Epithelial cell of prostate (primary cell): ENCODE data around the gene SAMD13.
A peak's percentile ranks its signal among the peaks of the same experiment; 100 is the strongest.

ENCODE experiments used
- DNase-seq: peaks from one replicate; pipeline ENCODE4 v3.0.0-alpha.2; 2011; ENCODE audit warnings: low read depth, low spot score
- H3K27ac ChIP-seq: fragments of 450-650 bp; 2 replicates; pipeline ENCODE4 v1.5.1; 2017; ENCODE audit warnings: mild to moderate bottlenecking

Gene SAMD13

GRCh38 chr1:84301004-84301784 is at the start of gene SAMD13:
Gene SAMD13, plus strand, starts transcription at chr1:84301708. Its CDS starts 1,527 bp downstream, at chr1:84303235.
- H3K27ac ChIP-seq = peak within 1 kb of the TSS; percentile 20
- DNase-seq = no peak

GRCh38 chr1:84253036-84253435 is 48.5 kb upstream of the SAMD13 start:
- H3K27ac ChIP-seq = peak overlapping the region; percentile 67
- DNase-seq = no peak

DNA sequence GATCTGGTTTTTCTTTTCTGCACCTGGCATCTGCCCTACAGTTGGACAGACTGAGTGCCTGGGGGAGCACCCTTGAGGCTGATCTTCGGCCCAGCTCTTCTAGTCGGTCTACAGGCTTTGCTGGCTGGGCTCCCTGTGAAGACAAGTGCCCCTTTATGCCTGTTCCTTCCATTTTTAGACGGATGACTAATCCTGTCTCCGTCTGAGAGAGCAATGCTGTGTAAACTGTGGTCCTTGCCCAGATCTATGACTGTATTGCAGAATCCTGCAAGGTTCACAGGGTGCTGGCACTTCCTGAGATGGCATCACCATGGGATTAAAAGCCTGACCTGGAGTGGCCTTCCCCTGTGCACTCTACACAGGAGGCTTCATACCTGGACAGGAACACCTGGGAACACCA is 47.6 kb upstream of the SAMD13 start:
- peak; percentile 87 for DNase-seq
- peak overlapping the region; percentile 67 for H3K27ac ChIP-seq

- H3K27ac ChIP-seq = peak overlapping the region; percentile 67
- no peak for DNase-seq
Observed at GRCh38 chr1:84254703-84255238, 46.7 kb upstream of the SAMD13 start.

DNA sequence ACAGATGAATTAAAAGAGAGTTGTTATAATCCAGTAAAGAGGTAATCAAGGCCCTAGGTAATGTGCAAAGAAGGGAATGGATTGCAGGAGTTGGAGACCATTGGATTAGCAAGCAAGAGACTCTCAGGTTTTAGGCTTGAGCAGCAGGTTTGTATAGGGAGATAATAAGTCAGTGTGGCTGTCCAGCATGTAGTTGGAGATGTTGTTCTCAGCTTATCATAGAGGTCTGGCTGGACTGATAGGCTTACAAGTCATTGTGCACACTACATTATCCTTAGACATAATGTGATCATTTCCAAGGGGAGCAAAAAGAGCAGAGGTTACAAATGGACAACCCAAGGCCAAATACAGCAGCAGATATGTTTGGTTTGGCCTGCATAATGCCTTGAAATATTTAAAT is 45.9 kb upstream of the SAMD13 start:
- DNase-seq = no peak
- no peak overlapping the region for H3K27ac ChIP-seq

- H3K27ac ChIP-seq = no peak overlapping the region
- no peak for DNase-seq
Observed at GRCh38 chr1:84257617-84258016, 43.9 kb upstream of the SAMD13 start.

DNA sequence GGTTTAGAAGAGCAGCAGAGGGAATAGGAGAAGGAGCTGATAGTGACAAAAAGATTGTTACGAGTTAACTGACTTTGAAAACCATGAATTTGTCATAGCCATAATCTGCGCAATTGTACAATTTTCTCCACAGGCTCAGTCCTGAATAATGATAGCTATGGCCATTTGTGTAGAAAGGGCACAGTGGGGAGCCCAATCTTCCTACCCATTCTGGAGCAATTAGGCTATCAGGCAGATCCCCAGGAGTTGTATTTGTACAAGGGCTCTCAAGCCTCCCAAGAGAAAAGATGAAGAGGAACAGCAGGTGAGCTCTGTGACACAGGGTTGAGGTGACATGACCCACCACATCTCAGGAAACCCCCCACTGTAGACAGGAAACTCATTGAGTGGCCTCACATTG is 42.1 kb upstream of the SAMD13 start:
- no peak overlapping the region for H3K27ac ChIP-seq
- DNase-seq = no peak

DNA sequence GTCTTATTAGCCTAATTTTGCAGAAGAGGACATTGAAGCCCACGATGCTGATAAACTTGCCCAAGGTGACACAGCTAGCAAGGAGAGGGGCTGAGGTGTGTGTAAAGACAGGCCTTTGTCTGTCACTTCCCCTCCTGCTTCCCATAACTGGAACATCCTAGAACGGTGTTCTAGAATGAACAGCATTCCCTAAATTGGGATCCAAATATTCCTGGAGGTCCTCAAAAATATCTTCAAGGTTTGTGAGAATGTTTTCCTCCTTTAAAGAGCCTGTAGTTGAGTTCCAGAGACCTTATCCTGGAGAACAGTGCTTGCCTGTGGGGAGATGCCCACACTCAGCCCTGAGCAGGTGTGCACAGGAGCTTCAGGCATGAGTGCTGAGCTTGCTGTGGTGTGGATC is 41.5 kb upstream of the SAMD13 start:
- DNase-seq = no peak
- no peak overlapping the region for H3K27ac ChIP-seq

DNA sequence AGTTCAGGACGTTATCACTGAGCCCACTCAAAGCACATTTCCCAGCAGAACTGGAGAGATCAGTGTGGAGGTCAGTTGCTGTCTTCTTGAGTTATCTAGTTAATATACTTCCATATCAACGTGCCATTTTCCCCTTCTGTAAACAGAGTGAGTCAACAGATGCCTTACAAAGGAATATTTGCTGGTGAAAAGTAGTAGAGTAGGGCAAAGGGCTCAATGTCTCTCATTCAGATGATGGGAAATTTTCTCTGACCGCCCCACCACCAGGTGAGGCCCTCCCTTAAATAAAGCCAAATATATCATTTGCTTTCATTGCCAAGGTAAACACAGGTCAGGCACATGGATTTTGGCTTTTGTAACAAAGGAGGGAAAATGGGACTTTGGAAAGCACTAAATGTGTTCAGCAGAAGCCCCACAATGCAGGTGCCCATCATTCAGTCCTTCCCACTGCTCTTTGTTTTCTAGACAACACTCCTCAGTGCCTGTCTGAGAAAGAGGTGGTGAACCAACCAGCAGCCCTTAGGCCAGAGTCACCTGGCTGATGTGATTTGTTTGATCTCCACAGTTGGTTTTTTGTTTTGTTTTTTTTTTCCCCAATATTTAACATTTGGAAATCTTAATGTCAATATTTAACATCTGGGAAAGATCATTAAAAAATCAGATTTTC is 40.5 kb upstream of the SAMD13 start:
- no peak for DNase-seq
- no peak overlapping the region for H3K27ac ChIP-seq

- H3K27ac ChIP-seq = no peak overlapping the region
- DNase-seq = no peak
Observed at GRCh38 chr1:84264961-84265360, 36.5 kb upstream of the SAMD13 start.

DNA sequence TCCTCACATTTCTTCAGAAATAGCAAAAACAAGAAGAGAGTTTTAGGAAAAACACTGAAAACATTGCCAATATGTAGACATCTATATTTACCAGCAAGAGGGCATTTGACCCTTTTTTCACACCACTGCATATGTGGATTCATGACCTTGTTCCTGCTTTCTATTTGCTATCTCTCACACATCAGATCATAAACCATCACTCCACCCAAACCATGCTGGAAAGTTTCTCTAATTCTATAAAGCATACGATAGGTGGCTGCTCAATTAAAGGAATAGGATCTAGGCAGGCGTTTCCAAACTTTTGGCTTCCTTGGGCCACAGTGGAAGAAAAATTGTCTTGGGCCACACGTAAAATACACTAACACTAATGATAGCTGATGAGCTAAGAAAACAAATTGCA is 35.6 kb upstream of the SAMD13 start:
- H3K27ac ChIP-seq = no peak overlapping the region
- DNase-seq = no peak

DNA sequence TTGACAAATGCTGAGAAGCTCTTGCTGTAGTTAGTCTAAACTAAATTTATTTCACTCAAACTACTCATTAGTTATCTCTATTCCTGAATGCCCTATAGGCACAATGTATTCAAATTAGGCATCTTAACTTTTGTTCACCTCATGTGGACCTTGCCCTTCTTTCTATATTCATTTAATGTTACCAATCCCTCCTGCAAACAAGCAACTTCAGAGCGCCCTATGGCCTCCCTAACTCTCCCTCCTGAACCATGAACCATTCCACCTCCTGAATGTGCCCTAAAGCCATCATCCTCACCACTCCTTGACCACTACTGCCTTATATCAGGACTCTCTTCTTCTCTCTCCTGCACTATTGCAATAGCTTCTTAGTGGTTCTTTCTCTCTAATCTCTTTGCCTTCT is 34.8 kb upstream of the SAMD13 start:
- DNase-seq = no peak
- no peak overlapping the region for H3K27ac ChIP-seq

- H3K27ac ChIP-seq = no peak overlapping the region
- DNase-seq = no peak
Observed at GRCh38 chr1:84267476-84267875, 34.0 kb upstream of the SAMD13 start.

GRCh38 chr1:84268346-84268745 is 33.2 kb upstream of the SAMD13 start:
- no peak for DNase-seq
- no peak overlapping the region for H3K27ac ChIP-seq

- no peak for DNase-seq
- H3K27ac ChIP-seq = no peak overlapping the region
Observed at GRCh38 chr1:84269306-84269705, 32.2 kb upstream of the SAMD13 start.

- H3K27ac ChIP-seq = peak overlapping the region; percentile 41
Observed at GRCh38 chr1:84271441-84272151, 29.9 kb upstream of the SAMD13 start.

DNA sequence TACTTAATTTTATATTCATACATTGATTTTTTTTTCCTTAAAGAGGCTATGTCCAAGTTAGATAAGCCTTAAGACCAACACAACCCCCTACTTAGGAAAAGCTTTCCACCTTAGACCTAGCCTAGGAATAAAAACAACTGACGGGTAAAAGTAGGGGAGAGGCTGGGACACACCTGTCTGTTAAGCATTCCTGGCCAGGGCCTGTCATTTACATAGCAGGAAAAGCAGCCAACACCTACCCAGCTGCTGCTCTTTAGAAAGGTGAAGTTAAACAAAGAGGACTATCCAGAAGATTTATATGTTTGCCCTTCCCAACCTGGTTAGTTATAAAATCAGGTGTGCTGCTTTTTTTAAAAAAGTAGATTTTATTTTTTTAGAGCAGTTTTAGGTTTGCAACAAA is 29.1 kb upstream of the SAMD13 start:
- H3K27ac ChIP-seq = peak overlapping the region; percentile 41
- DNase-seq = no peak

More at GRCh38 chr1:84271441-84272151, 29.9 kb upstream of the SAMD13 start:
- DNase-seq = no peak

- DNase-seq = no peak
- H3K27ac ChIP-seq = no peak overlapping the region
Observed at GRCh38 chr1:84277343-84278059, 24.0 kb upstream of the SAMD13 start.

DNA sequence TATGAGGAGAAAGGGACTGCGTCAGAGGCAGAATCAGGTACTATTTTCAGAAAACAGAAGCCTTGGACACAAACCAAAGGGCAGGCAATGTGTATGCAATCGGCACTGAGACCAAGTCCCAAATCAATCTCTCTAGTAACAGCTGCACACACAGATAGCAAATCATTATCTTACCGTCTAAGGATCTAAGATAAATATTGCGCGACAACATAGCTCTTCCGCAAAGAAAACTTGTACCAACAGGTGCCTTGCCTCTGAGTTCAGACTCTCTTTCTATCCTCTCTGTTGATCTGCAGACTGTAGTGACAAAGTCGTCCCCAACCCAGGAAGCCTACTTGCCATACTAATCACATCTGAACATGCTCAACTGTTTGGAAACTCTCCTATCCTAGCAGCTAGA is 22.6 kb upstream of the SAMD13 start:
- no peak overlapping the region for H3K27ac ChIP-seq
- no peak for DNase-seq

DNA sequence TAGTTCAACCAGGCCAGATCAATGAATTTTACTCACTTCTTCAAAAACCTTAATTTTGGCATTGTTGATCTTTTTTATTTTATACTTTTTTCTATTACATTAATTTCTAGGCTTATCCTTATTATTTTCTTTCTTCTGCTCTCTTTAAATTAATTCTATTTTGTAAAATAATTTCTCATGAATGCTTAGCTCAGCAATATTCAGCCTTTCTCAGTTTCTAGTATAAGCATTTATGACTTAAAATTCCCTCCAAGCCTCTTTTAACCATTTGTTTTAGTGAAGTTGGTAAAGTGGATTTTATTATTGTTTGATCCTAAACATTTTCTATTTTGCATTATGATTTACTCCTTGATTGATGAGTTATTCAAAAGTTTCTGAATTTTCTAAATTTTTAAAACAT is 20.6 kb upstream of the SAMD13 start:
- no peak for DNase-seq
- no peak overlapping the region for H3K27ac ChIP-seq
